ENCODE measurements around the gene FILIP1L. TPM values are rescaled to one million over a fixed set of nuclear protein-coding genes. Genes with fewer than 3 reads are reported as not detected.

FILIP1L gene
- total and polyA plus RNA-seq, 2 of the 4 experiments (the other 2 are of a cell fraction): 11.5 to 19.9 TPM

GRCh38 chr3:99921986-99922385, 192.3 kb downstream of the FILIP1L start:
- Histone ChIP-seq H2AK9ac (replicated peaks; ENCODE audit: low read depth, low read length, poor library complexity) (no peak overlapping the region), H3K9ac (ENCODE audit: low read depth, low read length) (no peak overlapping the region), H3K9me3 (ENCODE audit: control insufficient read depth, insufficient read depth, low read length) (no peaks in the 10 kb centered on the region), H3K18ac (ENCODE audit: low read depth, low read length) (no peak overlapping the region), H2BK120ac (ENCODE audit: low read depth, low read length) (no peak overlapping the region), H3K56ac (ENCODE audit: extremely low read depth, insufficient read depth, low read length) (no peak overlapping the region), H2AK5ac (ENCODE audit: low read depth, low read length) (no peak overlapping the region), H3K36me3 (ENCODE audit: control insufficient read depth, insufficient read depth, low read length) (no peaks in the 10 kb centered on the region), H4K8ac (ENCODE audit: low read depth in 2 of 2, low read length in 2 of 2) (no peak overlapping the region), H4K5ac (ENCODE audit: low read depth, low read length) (no peak overlapping the region; the same call in 1 of the 2 replicates), H3K4ac (ENCODE audit: low read depth, low read length) (no peak overlapping the region), H3K9me1 (ENCODE audit: insufficient read depth, low read length) (peaks cover 12% of the 10 kb centered on the region), H4K20me1 (ENCODE audit: insufficient read depth, low read length) (0 out of 2 replicates have a peak, but pooled peaks cover 3% of the 10 kb centered on the region), H2BK5ac (ENCODE audit: low read depth, low read length, poor library complexity, severe bottlenecking) (no peak overlapping the region), H3K27ac (ENCODE audit: insufficient read depth, low read length) (no peak overlapping the region), H3K79me1 (ENCODE audit: low read depth in 1 of 2, low read length in 2 of 2) (peaks cover 0 to 13% of the 10 kb centered on the region in 2 experiments; a peak in 3 of 4 replicates), H3K14ac (replicated peaks; ENCODE audit: low read depth, low read length) (no peak overlapping the region), H3K27me3 (ENCODE audit: control insufficient read depth, insufficient read depth, low read length) (no peaks in the 10 kb centered on the region), H2AFZ (replicated peaks; ENCODE audit: low read length, poor library complexity) (no peak overlapping the region), H4K91ac (ENCODE audit: insufficient read depth, low read depth, low read length) (no peak overlapping the region), H3K23ac (ENCODE audit: low read depth, low read length) (no peak overlapping the region), H2BK15ac (ENCODE audit: low read depth, low read length) (0 out of 3 replicates have a peak overlapping the region, but pooled peaks have one; percentile 4), H3K4me1 (ENCODE audit: control insufficient read depth, insufficient read depth, low read length) (peaks cover 11% of the 10 kb centered on the region), H3K4me2 (ENCODE audit: low read depth, low read length) (no peak overlapping the region), H2BK20ac (ENCODE audit: low read depth, low read length) (no peak overlapping the region), H3K4me3 (ENCODE audit: insufficient read depth, low read depth, low read length) (no peak overlapping the region)
- ChIA-PET CTCF (no interaction called here), POLR2A (ENCODE audit: unreplicated experiment) (no interaction called here)
- dilution Hi-C loops (cut with HindIII; ENCODE audit: low sequenced_read_pairs, unreplicated experiment): no loop called here
- no CpG with 5 or more reads among the region's 1 CpG for WGBS, 2 experiments (ENCODE audit: extremely low coverage in 2 of 2, insufficient read length in 1 of 2)
- TF ChIP-seq MAZ (IDR thresholded peaks at IDR 0.05; ENCODE audit: borderline replicate concordance, low read depth, low read length) (no peak), CEBPB (IDR thresholded peaks at IDR 0.05; ENCODE audit: low read depth, low read length) (no peak), CHD1 (IDR thresholded peaks at IDR 0.05; ENCODE audit: low read depth, low read length) (no peak), MXI1 (IDR thresholded peaks at IDR 0.05; ENCODE audit: borderline replicate concordance, low read depth, low read length) (no peak), RCOR1 (IDR thresholded peaks at IDR 0.05; ENCODE audit: insufficient replicate concordance, low read length) (no peak), NFE2L2 (IDR thresholded peaks at IDR 0.05; ENCODE audit: low read depth, low read length) (no peak), BHLHE40 (IDR thresholded peaks at IDR 0.05; ENCODE audit: low read depth, low read length) (no peak), RFX5 (IDR thresholded peaks at IDR 0.05; ENCODE audit: low read depth, low read length) (no peak), USF2 (IDR thresholded peaks at IDR 0.05; ENCODE audit: low read depth, low read length) (no peak)
- BruUV-seq (replicated peaks): no TSS peak
- DNase-seq: no peak
- in situ Hi-C loops (cut with MboI; ENCODE audit: low sequenced_read_pairs): no loop called here
- intact Hi-C loops (cut with micrococcal nuclease): no loop called here
- ATAC-seq (ENCODE audit: low read depth): no peak

All from IMR-90 (cell line).